ENCODE measurements around the gene TRAPPC3. TPM values are rescaled to one million over a fixed set of nuclear protein-coding genes. Genes with fewer than 3 reads are reported as not detected.

TRAPPC3 gene
- total and polyA plus RNA-seq, 2 donors (not counting 1 experiment from before 2014, with no cell fraction given), result 40.5 to 42.1 TPM

DNA sequence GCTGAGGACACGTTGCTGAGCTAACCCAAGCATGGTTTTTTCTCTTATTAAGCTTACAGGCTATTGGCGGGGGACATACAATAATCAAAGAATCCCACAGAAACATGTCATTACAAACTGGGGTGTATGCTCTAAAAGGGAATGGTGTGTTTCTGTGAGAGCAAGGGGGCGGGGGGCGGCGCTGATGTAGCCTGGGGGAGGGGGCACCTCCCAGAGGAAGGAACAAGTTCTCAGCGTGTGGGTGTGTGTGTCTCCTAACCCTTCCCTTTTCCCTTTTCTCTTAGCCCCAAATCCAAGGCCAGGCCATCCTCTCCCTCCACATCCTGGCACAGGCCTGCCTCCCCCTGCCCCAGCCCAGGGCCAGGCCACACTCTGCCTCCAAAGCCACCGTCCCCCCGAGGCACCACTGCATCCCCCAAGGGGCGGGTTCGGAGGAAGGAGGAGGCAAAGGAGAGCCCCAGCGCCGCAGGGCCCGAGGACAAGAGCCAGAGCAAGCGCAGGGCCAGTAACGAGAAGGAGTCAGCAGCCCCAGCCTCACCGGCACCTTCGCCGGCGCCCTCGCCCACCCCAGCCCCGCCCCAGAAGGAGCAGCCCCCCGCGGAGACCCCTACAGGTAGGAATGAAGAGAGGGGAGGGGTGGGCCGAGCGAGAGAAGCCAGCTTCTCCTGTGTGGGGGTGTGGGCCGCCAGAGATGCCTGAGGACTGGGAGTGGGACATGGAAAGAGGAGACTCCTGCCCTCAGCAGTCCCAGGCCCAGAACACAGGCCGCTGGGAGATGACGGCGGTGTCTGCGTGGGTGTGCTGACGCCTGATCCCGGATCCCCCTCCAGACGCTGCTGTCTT, 28.5 kb upstream of the TRAPPC3 start:
- TF ChIP-seq EZH2 (IDR thresholded peaks at IDR 0.05; ENCODE audit: borderline replicate concordance, insufficient read depth, low read depth, low read length, poor library complexity, severe bottlenecking), result no peak
- TF ChIP-seq, protein P1, sequence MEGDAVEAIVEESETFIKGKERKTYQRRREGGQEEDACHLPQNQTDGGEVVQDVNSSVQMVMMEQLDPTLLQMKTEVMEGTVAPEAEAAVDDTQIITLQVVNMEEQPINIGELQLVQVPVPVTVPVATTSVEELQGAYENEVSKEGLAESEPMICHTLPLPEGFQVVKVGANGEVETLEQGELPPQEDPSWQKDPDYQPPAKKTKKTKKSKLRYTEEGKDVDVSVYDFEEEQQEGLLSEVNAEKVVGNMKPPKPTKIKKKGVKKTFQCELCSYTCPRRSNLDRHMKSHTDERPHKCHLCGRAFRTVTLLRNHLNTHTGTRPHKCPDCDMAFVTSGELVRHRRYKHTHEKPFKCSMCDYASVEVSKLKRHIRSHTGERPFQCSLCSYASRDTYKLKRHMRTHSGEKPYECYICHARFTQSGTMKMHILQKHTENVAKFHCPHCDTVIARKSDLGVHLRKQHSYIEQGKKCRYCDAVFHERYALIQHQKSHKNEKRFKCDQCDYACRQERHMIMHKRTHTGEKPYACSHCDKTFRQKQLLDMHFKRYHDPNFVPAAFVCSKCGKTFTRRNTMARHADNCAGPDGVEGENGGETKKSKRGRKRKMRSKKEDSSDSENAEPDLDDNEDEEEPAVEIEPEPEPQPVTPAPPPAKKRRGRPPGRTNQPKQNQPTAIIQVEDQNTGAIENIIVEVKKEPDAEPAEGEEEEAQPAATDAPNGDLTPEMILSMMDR (IDR thresholded peaks at IDR 0.05), result no peak

More for the DNA sequence above, 28.5 kb upstream of the TRAPPC3 start:
- H3K79me2 ChIP-seq (ENCODE audit: control insufficient read depth, insufficient read depth, low read length), result peaks cover 3% of the 10 kb centered on the region
- H4K20me1 ChIP-seq (ENCODE audit: control insufficient read depth, insufficient read depth, low read length, poor library complexity, severe bottlenecking), result peaks cover 9% of the 10 kb centered on the region
- no peaks in the 10 kb centered on the region for H3K9me3 ChIP-seq (ENCODE audit: control extremely low read depth in 1 of 3, control insufficient read depth in 2 of 3, insufficient read depth in 1 of 3, low read length in 2 of 3)
- no peak overlapping the region for H3K4me2 ChIP-seq (replicated peaks; ENCODE audit: low read depth, low read length, poor library complexity, severe bottlenecking)
- CTCF ChIA-PET, result no interaction called here
- peaks cover 5 to 66% of the 10 kb centered on the region in 2 experiments for H3K36me3 ChIP-seq (replicated peaks in 1 of 2; ENCODE audit: control extremely low read depth in 1 of 2, control insufficient read depth in 1 of 2, extremely low read depth in 1 of 2, insufficient read depth in 2 of 2, low read length in 1 of 2)
- H3K27me3 ChIP-seq (replicated peaks in 1 of 4; ENCODE audit: control extremely low read depth in 1 of 4, control insufficient read depth in 3 of 4, insufficient read depth in 4 of 4, low read length in 3 of 4), result no peaks in the 10 kb centered on the region
- Mint-ChIP-seq H3K4me3 (no peak overlapping the region), H3K27me3 (no peaks in the 10 kb centered on the region), H3K9me3 (ENCODE audit: insufficient read depth) (no peaks in the 10 kb centered on the region), H3K27ac (no peak overlapping the region), H3K4me1 (peaks cover 17% of the 10 kb centered on the region)
- H2AFZ ChIP-seq (ENCODE audit: insufficient read depth, low read depth, low read length, poor library complexity, severe bottlenecking), result no peak overlapping the region
- no peak overlapping the region for H3K4me3 ChIP-seq (ENCODE audit: control extremely low read depth in 1 of 5, extremely low read depth in 1 of 5, insufficient read depth in 1 of 5, low read depth in 2 of 5, low read length in 4 of 5)
- intact Hi-C loops (cut with micrococcal nuclease), result no loop called here
- H3K4me1 ChIP-seq (ENCODE audit: control insufficient read depth in 2 of 2, insufficient read depth in 2 of 2, low read length in 2 of 2), result peaks cover 11 to 13% of the 10 kb centered on the region in 2 donors
- WGBS (ENCODE audit: insufficient coverage), result 97% methylated on average over 28 of the region's 33 CpGs
- ATAC-seq (ENCODE audit: low read depth) (no peak), DNase-seq (no peak)
- H3K9ac ChIP-seq (ENCODE audit: low read length), result no peak overlapping the region
- POLR2A ChIA-PET, result no interaction called here
- H3K27ac ChIP-seq (ENCODE audit: low read length in 2 of 2), result no peak overlapping the region
